ENCODE data around the gene NOTCH1.

NOTCH1 gene

DNA sequence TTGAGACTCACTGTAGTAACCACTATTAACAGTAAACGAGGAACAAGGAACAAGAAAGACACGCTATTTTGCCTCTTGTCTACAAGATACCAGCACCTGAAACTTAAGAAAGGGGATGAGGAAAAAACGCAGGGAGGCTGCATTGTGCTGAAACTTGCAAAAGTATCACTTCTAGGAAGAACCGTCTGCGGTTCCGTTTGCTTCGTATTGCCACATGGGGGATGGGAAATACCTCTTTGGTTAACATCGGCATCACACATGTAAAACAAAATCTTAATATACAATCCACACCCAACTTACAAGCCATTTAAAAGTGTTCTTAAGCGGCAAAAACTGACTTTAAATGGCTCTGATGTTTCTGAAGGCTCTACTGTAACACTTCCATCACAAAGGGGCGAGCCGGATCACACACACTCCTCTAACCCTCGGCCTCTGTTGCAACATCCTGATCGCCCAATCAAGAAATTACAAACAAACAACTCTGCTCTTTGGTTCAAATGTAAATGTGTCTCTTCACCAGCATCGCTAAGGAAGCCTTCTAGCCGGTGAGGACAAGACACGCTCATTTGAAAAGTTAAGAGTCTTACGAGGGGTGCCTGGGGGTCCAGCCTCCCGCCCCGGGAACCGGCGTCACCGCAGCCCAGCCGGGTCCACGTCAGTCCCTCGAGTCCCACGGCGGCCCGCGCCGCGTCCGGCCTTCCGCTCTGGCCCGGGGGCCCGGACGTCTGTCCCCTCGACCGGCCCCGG, 63.6 kb downstream of the NOTCH1 start:
- DNase-seq, result no peak

DNA sequence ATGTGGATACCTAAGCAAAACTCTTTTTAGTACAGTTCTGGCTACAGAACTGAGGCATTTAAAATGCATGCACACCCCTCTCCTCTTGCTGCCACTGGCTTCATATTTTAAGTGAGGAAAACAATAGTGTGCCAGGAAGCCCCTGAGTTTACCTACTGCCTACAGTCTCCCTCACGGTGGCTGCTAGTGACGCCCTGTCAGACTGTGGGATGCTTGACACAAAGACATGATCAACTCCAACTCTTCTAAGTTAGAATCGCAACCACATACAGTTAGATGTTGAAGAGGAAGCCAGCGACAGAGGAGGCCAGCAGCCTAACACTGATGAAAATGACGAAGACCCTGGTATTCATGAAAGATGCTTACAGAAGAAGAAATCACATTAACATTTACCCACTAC, 64.3 kb downstream of the NOTCH1 start:
- no peak for DNase-seq

DNA sequence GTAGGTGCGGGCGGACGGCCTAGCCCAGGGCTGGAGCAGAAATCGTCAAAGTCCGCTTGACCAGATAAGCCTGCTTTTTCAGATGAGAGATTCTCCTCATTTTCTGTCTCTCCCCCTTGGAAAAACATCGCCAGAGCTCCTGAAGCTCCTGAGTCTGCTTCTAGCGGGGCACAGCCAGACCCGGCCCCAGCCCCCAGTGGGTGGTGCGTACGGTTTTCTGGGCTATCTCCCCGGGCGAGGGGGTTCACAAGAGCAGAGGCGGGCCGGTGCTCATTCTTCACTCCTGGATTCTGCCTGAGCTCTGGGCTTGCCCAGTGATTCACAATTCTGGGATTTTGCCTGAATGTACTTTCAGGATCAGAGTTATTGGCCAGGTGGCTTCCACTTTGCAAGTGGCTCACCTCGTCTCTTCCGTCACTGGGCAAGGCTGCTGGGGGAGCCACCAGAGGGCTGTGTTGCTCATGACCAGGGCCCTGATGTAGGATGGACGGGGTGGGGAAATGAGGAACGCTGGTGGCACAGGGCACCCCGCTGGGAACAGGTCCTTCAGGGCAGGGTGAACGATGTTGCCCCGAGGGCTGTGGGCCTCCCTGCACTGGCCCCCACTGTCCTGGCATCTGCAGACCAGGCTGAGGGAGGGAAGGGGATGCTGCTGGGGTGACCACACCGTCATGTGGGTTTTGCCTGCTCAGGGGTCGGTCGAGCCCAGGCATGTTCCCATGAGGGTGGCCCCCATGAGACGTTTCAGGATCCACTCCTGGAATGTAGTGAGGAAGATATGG, 69.3 kb downstream of the NOTCH1 start:
- DNase-seq, result no peak

DNA sequence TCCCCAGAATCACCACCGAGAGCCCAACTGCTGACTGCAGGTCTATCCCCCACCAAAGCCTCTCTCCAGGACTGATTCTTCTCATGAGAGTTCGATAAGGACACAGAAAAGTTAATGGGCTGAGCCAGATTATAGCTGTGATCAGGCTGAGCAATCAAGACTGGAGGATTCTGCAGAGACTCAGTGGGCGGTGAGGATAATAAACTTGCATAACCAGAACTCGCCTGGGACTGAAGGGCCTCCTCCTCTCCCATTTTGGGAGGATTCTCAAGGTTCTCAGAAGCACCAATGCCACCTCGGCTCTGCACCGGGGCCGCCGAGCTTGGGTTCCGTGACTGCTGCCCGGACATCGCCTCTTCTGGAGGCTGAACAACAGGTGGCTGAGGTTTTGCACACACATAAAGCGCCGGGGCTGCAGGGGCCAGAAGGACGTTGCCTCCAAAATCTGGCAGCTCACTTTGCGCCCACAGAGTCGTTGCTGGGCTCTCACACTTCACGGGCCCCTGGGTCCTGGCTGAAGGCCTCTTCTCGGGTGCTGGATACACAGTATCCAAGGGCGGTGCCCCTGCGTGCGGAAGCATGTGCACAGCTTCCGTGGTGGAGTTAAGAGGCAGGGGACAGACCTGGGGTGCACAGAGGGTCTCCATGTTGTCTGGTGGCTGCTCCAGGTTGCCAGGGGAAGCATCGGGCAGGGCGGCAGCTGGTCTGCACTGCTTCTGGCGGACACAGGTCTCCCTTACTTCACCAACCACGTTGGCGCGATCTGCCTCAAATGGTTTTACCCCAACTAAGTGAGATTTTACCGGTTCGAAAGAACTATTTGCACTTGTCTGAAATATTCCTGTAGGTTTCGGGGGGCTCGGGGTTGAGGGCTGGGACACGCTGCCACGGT, 70.6 kb downstream of the NOTCH1 start:
- no peak for DNase-seq

DNA sequence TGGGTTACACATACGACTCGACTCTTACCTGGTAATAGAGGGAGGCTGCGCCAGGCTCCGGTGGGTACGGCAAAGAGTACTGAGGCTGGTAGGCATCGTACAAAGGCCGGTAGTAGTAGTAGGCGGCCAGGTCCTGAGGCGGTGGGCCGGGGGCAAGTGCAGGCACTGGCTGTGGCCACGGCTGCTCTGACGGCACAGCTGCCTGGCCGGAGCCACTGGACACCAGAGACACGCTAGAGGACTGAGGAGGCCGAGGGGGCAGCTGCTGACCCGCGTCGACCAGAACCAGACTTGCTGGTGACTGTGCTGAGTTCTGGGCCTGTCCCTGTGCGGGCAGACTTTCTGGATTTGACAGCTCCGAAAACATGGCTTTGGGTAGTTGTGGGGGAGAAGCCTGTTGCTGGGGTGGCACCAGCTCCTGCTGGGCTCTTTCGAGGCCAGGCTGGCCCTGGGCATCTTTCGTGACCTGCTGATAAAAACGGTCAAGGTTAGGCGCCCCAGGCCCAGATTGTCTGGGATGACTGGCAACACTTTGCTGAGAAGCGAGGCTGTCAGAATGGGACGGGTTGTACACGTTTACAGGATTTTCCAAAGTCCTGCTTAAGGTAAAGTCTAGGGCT, 71.7 kb downstream of the NOTCH1 start:
- no peak for DNase-seq

DNA sequence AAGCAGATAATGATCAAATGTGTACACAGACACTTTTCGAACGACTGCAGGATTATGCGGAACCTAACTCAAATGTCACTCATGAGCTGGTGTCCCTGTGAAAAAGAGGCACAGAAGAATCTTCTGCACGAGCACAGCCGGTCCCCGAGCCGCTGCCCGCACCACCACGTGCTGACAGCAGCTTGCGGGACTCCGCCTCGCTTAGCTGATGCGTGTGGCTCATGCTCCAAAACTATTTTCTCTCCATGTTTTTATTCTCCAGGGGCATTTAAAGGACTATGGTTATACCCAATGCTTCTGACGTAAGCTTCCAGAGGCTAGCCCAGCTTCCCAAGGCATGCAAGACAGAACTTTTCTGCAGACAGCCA, 72.5 kb downstream of the NOTCH1 start:
- no peak for DNase-seq

DNA sequence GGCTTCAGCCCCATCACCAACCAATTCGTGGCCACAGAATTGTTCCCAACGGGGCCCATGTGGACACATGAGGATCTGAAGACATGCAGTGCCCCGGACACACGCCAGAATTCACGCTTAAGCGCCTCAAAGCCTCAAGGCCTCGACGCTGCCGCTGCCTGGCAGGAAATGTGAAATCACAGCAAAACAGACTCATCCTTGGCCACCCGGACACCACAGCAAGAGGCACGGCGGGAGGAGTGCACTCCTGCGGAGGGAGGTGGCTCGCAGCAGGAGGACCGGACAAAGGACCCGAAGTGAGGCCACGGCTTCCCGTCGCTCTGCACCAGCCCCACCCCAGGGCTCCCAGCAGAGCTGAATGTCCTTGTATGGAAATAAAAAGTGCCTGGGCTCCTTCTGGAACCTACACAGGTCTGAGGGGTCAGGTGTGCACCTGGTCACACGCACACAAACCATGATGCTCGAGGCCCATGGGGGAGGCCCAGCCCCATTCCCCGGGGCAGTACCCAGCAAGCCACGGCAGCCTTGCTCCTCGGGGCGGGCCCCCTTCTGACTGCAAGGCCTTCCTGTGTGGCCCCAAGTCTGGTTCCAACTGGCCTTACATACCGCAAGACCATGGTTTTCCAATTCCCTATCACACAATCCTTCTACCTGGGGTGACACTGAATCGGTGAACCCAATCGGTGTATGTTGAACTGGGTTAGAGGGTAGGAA, 73.1 kb downstream of the NOTCH1 start:
- DNase-seq, result no peak

DNA sequence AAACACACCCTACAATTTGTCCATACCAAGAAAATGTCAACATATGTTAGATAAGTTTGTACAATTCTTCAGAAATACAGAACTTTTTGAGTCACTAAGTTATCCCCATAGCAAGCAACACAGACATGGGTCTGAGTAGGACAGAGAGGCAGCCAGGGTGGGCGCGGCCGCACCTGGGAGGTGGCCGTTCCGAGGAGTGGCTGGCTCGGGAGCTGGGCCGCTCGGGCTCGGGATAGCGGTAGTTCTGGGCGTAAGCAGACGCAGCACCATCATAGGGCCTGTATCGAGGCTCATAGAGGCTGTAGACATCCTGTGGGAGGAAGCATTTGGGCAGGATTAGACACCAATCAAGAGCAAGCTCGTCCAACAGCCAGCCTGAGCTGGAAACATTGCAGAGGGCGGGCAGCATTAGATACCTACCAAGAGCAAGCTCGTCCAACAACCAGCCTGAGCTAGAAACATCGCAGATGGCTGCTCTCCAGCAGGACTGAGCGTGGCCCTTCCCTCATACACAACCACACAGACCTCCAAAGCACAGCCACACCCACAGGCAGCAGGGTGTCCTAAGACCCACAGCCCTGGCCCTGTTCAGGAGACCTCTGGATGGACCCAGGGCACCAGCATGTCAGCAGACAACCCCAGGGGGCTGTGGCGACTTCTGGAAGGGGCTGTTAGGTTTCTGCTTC, 73.9 kb downstream of the NOTCH1 start:
- DNase-seq, result no peak

DNA sequence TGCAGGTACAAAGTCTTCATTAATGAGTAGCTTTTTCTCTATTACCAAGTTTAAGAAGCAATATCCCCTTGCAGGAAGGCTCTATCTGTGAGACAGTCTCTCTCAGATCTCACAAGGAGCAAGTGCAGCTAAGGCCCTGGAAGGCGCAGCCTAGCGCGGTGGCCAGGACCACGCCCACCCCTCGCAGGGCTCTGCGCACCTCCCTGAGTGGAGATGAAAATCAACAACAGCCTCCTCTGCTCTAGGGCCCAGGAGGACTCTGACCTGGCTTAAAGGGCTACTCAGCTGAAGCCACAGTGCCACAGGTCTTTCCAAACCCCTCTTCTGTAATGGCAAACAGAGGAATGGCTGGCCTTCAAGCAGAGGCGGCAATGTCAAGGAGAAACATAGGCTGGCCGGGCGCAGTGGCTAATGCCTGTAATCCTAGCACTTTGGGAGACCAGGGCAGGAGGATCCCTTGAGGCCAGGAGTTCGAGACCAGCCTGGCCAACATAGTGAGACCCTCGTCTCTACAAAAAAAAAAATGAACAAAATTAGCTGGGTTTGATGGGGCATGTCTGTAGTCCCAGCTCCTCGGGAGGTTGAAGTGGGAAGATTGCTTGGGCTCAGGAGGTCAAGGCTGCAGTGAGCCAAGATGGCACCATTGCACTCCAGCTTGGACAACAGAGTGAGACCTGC, 74.9 kb downstream of the NOTCH1 start:
- DNase-seq, result no peak

- no peak for DNase-seq
Measured at GRCh38 chr9:136470356-136470755, 75.5 kb downstream of the NOTCH1 start.

GRCh38 chr9:136467766-136468165, 78.1 kb downstream of the NOTCH1 start:
- DNase-seq, result no peak

DNA sequence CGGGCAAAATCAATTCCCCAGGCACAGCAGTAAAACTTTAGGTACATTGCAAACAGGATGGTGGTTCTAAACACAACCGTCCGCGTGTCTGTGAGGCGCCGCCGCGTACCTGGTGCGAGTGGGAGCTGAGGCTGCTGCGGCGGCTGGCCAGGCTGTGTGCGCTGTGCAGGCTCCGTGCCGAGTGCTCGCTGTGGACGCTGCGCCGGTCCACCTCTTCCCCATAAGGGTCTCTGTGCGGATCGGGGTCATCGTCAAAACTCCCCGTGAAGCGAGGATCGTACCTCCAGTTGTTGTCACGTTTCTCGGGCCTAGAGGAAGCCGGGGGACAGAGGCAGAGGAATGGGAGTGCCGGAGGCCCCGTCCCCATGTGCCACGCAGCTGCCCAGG, 79.7 kb downstream of the NOTCH1 start:
- no peak for DNase-seq

GRCh38 chr9:136465500-136466154, 80.2 kb downstream of the NOTCH1 start:
- DNase-seq, result no peak

DNA sequence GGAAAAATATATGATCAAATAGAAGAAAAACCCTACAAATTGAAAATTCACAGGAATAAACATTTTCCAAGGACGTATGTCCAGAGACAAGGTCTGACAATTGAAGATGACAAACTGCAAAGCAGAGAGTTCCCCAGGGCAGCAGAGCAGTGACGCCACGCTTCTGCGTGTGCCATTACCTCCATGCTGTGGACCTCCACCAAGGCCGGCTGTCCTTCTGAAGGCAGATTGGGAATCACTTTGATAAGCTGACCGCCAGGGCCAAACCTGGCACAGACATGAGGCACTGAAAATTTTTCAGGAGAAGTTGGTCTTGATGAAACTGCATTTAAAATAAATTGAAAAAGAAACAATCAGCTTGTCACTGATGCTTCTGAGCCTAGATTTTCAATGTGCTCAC, 81.6 kb downstream of the NOTCH1 start:
- DNase-seq, result no peak

GRCh38 chr9:136463578-136463977, 82.3 kb downstream of the NOTCH1 start:
- no peak for DNase-seq

DNA sequence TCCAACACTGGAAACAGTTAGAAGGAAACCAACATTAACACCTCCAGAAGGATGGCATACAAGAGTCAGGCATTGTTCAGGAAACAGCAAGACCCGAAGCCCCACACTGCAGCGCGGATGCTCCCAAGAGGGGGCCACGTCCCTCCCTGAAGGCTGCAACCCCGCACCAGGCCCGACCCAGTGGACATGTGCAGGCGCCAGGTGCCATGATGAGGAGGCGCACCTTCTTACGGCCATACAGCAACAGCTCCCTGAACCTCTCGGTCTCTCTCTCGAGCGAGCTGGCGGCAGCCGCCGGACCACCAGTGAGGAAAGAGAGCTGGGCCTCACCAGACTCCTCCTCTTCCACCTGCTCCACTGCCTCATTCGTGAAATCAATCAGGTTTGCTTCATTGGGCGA, 83.2 kb downstream of the NOTCH1 start:
- no peak for DNase-seq

DNA sequence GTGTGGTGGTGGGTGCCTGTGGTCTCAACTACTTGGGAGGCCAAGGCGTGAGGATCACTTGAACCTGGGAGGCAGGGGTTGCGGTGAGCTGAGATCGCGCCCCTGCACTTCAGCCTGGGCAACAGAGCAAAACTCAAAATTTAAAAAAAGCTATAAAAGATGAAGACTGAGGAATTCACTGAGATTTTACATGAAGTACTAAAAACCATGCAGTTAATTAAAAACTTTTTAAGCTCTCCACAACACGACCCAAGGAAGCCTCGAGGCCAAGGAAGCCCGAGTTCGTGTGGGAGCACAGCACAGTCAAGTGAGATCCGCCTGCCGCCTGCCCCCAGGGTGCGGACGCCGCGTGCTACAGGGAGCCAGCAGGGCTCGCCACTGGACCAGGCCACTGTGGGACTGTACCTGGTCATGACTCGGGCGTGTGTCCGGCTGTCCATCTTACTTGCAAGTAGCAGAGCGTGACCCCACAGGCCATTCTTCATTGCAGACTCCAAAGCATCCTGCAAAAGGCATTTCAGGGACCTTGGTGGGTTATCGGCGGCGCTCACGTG, 85.0 kb downstream of the NOTCH1 start:
- DNase-seq, result no peak

DNA sequence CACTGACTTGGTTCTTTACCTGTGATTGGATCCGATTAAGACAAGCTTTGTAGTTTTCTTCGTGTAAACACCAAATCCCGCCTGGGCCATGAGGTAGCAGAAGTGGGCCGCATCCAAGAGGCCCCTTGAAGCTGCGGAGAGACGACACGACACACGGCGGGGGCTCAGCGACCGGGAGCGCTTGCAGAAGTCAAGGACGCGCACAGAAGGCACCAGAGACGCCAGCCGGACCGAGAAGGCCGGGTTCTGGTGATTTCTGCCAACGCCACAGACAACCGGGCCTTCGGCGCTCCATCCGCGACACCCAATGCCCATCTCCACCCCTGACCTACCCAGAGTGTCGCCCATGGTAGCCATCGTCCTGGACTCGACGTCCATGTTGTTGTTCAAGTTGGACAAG, 86.4 kb downstream of the NOTCH1 start:
- no peak for DNase-seq

GRCh38 chr9:136457326-136457725, 88.5 kb downstream of the NOTCH1 start:
- no peak for DNase-seq

GRCh38 chr9:136456258-136456657, 89.6 kb downstream of the NOTCH1 start:
- DNase-seq, result no peak

Data from NCI-H1105 (cell line).